Glomerular visceral epithelial cell (primary cell): ENCODE results near the gene WDR46.
"Not testable (repeated sequence)": the region's sequence is repeated elsewhere in the genome, so short reads cannot be mapped to it uniquely, and the experiment has no call there.

Experiments
- DNase-seq: peaks from one replicate; pipeline ENCODE4 v3.0.0-alpha.2; 2016; ENCODE audit errors: extremely low spot score

The WDR46 gene

DNA sequence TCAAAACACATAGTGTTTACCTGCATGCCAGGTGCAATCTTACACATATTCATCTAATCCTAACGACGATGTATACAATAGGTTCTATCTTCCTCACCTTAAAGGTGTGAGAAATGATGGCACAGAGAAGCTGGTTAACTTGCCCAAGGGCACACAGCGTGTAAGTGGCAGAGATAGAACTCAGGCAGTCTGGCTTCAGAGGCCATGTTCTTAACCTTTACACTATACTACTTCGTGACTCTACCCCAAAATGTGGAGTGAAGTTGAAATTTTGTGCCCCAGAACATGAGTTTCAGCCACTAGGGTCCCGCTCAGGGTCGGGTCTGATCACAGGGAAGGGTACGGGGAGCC, 17.9 kb downstream of the WDR46 start:
- DNase-seq = no peak

DNA sequence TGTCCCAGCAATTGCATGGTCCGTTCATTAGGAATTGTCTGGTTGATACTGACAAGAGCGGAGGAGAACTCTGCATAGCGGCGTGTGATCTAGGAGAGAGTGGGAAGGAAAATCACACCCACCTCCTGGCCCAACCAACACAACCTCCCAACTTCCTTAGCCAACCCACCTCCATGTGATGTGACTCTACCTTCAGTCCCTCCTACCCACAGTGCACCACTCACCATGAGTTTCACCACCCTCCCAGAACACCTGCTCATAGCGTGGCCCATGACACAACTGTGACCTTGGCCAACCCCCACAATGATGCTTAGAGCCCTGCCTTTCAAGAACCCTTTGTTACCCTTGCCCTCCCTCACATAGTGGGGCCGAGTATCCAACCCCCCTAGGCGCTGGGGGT, 25.0 kb downstream of the WDR46 start:
- no peak for DNase-seq

DNA sequence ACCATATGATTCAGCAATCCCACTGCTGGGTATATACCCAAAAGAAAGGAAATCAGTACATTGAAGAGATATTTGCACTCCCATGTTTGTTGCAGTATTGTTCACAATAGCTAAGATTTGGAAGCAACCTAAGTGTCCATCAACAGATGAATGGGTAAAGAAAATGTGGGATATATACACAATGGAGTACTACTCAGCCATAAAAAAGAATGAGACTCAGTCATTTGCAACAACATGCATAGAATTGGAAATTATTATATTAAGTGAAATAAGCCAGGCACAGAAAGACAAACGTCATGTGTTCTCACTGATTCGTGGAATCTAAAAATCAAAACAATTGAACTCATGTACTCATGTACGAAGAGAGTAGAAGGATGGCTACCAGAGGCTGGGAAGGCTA, 26.5 kb downstream of the WDR46 start:
- not testable (repeated sequence) for DNase-seq

DNA sequence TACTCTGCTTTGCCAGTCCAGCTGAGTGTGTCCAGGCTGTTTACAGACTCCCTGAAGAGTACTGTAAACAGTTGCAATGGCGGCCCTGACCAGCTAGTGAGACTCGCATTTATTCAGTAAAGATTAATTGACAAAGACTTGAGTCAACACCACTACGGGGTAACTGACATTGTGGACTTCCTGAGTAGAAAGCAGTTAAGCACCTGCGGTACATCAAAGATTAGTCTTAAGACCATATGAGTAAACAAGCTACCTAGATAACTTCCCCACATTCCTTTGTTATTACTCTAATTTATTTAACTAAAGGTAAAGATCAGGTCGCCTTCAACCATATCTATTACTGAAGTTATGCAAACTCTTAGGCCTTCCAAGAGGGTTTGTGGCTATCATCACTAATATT, 30.0 kb downstream of the WDR46 start:
- DNase-seq = no peak

DNA sequence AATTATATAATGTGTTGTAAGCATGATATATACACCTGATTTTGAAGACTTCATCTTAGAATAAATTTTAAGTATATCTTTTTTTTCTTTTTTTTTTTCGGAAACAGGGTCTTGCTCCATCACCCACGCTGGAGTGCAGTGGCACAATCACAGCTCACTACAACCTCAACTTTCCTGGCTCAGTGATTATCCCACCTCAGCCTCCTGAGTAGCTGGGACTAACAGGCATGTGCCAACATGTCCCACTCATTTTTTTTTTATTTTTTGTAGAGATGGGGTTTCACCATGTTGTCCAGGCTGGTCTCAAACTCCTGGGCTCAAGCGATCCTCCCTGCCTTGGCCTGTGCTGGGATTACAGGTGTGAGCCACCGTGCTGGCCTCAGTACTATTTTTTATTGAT, 34.4 kb downstream of the WDR46 start:
- DNase-seq = no peak

DNA sequence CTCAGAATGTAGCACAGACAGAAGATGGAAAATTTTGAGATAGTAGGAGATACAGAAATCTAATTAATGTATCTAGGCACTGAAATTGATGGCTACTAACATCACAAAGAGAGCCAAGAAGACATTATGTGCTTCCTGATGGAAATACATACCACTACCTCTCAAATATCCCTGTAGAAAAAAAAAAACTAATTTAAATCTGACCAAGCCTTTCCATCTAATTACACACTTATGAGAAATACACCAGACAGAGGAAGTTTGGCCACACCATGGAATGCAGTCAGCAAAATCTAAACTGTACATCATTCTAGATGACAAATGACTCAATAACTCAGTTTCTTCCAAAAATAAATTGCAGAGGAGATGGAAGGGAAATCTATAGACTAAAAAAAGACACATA, 36.3 kb downstream of the WDR46 start:
- no peak for DNase-seq

DNA sequence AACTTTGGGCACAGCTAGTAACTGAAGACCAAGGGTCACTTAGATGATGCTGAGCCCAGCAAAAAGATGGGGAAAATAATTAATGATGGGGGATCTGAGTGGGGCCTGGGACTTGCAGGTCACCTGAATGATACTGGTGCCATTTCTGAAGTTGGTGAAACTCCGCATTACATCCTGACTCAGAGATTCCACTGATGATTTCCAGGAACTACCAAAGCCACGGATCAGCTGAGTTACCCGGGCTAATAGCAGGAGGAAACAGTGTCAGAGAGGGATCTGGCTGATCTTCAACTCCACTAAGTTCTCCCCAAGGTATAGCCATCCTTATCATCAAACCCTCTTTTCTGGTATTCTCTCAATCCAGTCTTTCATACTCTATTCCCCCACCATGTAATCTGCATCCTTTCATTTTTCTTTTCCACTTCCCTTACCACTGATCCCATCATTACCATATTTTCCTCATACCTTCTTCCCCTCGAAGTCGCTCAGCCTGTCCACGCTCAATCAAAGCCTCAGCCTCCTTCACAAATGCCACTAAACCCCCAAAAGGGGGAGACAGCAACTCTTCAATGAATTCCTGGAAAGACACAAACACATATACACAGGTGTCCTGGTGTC, 37.5 kb downstream of the WDR46 start:
- no peak for DNase-seq

DNA sequence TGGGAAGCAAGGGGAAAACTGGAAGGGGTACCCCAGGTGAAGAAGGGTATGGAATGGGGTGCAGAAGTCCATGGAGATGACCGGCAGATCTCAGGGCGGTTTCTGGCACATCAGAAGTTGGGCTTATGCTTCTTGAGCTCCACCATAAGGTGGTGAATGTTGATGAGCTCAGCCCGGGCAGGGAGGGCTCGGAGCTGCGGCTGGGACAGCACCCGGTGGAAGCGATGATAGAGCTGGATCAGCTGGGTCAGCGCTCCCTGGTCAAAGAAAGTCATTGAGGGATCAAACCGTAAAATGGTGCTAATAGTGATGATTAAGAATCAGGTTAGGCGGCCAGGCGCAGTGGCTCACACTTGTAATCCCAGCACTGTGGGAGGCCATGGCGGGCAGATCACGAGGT, 38.3 kb downstream of the WDR46 start:
- DNase-seq = no peak

DNA sequence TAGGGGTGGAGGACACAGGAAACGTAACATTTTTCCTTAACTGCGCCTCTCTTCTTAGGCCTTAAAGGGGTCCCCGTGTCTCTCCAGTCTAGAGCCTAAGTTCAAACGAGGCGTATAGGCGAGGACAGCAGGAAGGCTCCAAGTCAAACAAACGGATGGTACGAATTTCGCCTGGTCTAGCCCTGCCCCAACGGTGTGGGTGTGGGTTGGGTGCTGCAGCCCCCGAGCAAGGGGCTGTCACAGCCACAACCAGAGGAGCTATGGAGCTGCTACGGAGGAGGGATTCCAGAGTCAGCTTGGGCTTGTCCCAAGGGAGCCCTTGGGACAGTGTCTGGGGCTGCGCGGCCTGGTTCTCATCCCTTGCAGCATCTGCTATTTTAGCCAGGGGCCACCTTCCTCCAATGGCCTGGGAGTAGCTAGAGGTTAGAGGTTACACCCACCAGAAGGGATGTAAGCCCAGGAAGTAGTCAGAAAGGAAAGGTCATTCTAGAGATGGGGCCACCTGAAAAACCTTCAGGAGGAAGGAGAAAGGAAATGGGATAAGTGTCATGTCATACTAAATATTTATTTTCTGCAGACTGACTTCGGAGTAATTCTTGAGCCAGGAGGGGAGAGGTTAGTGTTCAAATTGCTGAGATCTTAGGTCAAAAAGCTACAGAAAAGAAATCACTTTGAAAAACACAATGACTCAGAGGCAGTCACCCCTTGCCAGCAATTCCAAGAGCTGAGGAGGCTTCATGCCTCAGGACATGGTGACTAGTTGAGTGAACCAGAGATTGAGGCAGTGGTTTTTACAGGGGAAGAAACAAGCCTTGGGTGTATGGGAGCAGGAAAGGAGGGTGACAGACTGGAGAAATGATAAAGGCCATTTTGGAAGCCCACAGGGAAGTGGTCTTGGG, 39.1 kb downstream of the WDR46 start:
- peak; percentile 56 for DNase-seq

DNA sequence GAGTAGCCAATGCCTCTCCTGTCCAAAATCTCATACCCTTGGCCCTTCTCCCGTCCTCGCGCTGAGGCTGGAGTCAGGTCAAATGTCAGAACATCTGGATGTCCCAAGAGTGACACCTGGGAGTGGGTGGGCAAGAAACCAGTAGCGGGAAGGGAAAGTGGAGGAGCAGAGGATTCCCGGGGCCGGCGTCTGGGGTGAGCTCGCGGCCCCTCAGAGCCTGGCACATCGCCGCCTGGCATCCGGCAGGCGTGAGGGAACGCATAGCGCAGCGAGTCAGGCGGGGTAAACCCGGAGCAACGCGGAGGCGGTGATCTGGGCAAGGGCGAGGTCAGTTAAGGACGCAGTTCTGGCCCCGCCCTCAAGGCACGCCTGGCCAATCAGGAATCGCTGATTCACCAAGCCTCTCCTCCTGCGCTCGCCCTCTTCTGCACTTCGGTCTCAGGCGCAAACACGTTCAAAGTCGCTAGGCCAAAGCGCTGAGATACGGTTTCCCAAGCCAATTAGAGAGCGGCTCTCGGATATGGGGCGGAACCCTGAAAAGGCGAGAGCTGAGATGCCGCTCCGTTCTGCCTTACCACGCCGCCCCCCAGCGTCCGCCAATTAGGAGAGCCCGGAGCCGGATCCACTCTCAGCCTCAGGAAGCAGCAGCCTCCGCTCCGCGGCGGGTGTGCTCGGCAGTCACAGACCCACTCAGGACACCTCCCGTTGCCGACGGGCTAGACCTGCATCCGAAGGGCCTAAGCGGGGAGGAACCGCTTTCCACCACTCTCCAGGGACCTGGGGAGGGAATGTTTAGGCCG, 39.9 kb downstream of the WDR46 start:
- peak; percentile 99 for DNase-seq

DNA sequence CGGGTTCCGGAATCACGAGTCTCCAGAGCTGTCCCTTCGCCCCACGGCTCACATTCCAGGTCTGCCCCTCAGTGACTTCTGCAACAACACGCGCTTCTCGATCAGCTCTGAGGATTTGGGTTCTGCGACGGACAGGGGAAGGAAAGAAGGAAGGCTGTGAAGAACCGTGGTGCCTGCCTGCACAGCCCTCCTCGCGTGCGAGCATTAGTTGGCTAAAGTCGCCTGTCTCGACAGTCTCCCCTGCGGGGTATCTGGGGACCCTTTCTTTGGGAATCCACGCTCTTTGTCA, 40.5 kb downstream of the WDR46 start:
- DNase-seq = no peak

DNA sequence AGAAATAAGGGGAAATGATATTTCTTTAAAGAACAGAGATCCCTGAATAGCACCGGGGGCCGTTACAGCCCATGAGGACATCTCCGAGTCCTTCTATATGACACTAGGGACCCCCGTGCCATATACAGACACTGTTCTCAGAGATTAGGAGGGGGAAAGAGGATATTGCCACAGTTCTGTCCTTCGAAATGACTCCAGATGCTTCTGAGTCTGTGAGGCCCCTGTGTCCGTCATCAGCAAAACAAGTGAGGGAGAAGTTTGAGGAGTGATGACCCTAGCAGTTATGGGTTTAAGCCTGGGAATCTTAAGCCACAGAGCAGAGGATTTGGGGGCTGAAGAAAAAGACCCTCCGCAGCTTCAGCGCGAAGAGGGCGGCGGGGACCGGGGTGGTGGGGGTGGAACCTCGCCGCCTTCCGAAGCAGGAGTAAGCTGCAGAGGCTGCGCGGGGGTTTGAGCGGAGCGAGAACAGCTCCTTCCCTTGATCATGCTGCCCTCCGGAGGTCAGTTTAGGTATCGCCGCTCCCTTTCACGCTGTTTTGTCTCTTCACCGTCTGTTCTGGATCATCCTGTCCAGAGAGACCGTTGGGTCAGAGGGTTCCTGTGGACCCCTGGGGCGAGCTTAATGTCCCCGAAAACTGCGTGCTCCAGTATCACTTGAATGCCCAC, 40.9 kb downstream of the WDR46 start:
- DNase-seq = peak; percentile 86

DNA sequence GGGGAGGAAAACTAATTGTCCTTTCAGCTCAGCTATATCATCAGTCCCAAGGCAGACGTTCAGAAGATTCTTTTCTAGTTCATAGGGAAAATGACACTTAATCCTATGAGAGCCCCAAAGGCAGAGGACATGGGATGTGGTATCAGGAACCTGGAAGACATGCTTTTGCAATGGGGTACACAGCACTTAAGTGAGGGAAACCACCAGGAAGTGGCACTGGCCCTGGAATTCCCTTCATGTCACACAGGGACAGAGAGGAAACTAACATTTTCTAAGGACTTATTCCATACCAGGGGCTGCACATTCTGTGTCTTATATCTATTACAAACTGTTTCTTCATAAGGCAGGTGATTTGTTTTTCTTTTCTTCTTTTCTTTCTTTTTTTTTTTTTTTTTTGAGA, 45.6 kb downstream of the WDR46 start:
- DNase-seq = no peak

DNA sequence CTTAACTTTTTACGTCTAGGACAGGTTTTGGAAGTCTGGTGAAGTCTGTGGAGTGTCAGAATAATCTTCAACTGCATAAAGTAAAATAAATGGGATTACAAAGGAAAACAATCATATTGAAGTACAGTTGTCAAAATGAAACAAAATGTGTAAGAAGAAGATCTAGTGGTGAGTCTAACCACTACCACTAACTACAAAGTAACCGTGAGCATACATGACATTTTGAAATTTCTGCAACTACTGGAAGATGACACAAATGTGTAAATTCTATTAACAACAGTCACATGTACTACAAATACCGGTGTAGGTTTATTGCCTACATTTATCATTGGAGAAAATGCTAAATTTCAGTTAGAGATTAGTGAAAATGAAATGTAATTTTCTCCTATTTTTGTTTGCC, 47.1 kb downstream of the WDR46 start:
- DNase-seq = no peak

DNA sequence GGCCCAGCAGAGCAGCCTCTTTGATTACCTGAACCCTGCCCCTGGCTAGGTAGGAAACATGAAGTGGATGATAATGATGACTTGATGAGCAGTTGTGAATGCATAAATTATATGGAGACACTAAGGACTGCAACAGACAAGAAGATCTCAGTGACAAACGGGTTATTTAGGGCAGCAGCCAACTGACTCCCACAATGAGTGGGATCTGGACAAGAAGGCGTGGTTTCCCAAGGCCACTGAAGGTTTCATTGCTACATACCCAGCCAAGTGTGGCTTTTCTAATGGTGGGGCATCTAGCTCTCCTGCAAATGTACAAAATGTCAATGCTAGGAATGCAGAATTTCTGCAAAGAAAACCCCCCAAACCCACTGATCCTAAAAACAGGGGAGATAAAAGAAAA, 51.3 kb downstream of the WDR46 start:
- no peak for DNase-seq

DNA sequence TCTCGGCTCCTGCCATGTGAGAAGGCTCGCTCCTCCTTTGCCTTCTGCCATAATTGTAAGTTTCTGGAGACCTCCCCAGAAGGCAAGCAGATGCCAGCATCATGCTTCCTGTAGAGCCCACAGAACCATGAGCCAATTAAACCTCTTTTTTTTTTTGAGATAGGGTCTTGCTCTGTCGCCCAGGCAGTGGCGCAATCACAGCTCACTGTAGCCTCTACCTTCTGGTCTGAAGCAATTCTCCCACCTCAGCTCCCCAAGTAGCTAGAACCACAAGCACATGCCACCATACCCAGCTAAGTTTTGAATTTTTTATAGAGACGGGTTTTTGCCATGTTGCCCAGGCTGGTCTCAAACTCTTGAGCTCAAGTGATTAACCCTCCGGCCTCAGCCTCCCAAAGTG, 52.2 kb downstream of the WDR46 start:
- DNase-seq = no peak

DNA sequence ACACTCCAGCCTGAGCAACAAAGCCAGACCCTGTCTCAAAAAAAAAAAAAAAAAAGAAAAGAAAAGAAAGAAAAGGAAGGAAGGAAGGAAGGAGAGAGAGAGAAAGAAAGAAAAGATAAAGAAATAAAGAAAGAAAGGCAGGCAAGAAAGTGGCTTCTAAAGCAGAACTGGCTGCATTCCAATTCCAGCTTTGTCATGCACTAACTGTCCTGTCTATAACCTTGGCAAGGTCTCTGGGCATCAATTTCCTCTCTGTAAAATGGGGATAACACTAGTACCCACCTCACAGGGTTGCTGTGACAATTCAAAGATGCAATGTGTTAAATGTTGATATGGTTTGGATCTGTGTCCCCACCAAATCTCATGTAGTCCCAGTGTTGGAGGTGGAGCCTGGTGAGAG, 52.7 kb downstream of the WDR46 start:
- no peak for DNase-seq

DNA sequence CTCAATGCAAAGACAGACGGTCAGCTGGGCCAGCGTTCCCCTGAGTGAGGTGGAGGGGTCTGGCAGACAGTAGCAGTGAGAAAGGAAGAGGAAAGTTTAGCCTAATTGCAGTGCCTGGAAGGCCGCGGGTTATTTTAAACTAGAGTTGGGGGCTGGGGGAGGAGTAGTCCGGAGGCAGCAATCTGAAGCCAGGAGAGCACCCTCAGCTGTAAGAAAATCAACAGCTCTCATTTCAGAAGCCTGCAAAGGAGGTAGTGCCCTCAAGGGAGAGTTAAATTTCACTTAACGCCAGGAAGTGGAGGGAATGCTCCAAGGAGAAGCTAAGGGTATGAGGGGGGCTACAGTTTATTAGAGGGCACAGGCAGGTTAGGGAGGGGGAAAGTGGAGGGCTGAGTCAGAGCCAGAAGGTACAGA, 53.8 kb downstream of the WDR46 start:
- DNase-seq = no peak
